ENCODE results near the gene NEK3.
"Not testable (repeated sequence)": the region's sequence is repeated elsewhere in the genome, so short reads cannot be mapped to it uniquely, and the experiment has no call there.

NEK3 gene

GRCh38 chr13:52109116-52109670 lies 50.2 kb downstream of the NEK3 start:
- no peak for DNase-seq

GRCh38 chr13:52105841-52106240 lies 53.6 kb downstream of the NEK3 start:
- no peak for DNase-seq

GRCh38 chr13:52104624-52105023 lies 54.8 kb downstream of the NEK3 start:
- peak; percentile 71 for DNase-seq

GRCh38 chr13:52103386-52103785 lies 56.0 kb downstream of the NEK3 start:
- DNase-seq = no peak

GRCh38 chr13:52102423-52102822 lies 57.0 kb downstream of the NEK3 start:
- not testable (repeated sequence) for DNase-seq

- DNase-seq = no peak
These were observed 62.2 kb downstream of the NEK3 start for GRCh38 chr13:52097197-52097596.

GRCh38 chr13:52096748-52097147 lies 62.6 kb downstream of the NEK3 start:
- no peak for DNase-seq

GRCh38 chr13:52096062-52096461 lies 63.3 kb downstream of the NEK3 start:
- no peak for DNase-seq

- no peak for DNase-seq
These were observed 67.3 kb downstream of the NEK3 start for GRCh38 chr13:52092087-52092486.

GRCh38 chr13:52091473-52091872 lies 67.9 kb downstream of the NEK3 start:
- DNase-seq = no peak

GRCh38 chr13:52085421-52085820 lies 74.0 kb downstream of the NEK3 start:
- peak; percentile 70 for DNase-seq

- DNase-seq = not testable (repeated sequence)
These were observed 74.4 kb downstream of the NEK3 start for GRCh38 chr13:52084981-52085380.
